Duodenal mucosa (tissue), 2 donors: ENCODE results near the gene TBC1D9.

ENCODE experiments used
- H3K27ac ChIP-seq: one replicate; pipeline ENCODE4 v1.7.0; 2013; ENCODE audit warnings: low read depth, low read length
- H3K27me3 ChIP-seq, 2 donors: one replicate each; pipeline ENCODE4 v1.7.0; 2013; ENCODE audit warnings: low read length in 2 of 2, control low read depth in 1 of 2; ENCODE audit not compliant: insufficient read depth in 2 of 2, control insufficient read depth in 1 of 2
- H3K36me3 ChIP-seq, 2 donors: one replicate each; pipeline ENCODE4 v1.7.0; 2013; ENCODE audit warnings: low read length in 2 of 2, control low read depth in 1 of 2; ENCODE audit not compliant: insufficient read depth in 2 of 2, control insufficient read depth in 1 of 2
- H3K4me1 ChIP-seq, 2 donors: one replicate each; pipeline ENCODE4 v1.7.0; 2013; ENCODE audit warnings: low read length in 2 of 2, control low read depth in 1 of 2; ENCODE audit not compliant: insufficient read depth in 2 of 2, control insufficient read depth in 1 of 2
- H3K4me3 ChIP-seq, 2 donors: one replicate each; pipeline ENCODE4 v1.7.0; 2013; ENCODE audit warnings: low read length in 2 of 2, low read depth in 1 of 2
- H3K9ac ChIP-seq, 2 donors: one replicate each; pipeline ENCODE4 v1.7.0; 2013; ENCODE audit warnings: low read length in 2 of 2, low read depth in 1 of 2
- H3K9me3 ChIP-seq, 2 donors: one replicate each; pipeline ENCODE4 v1.7.0; 2013; ENCODE audit warnings: low read length in 2 of 2, control low read depth in 1 of 2; ENCODE audit not compliant: control insufficient read depth in 1 of 2

Gene TBC1D9

GRCh38 chr4:140628016-140628415 lies 128.2 kb downstream of the TBC1D9 start:
- no peak overlapping the region for H3K9ac ChIP-seq
- no peaks in the 10 kb centered on the region for H3K9me3 ChIP-seq
- H3K27ac ChIP-seq: no peak overlapping the region
- peaks cover 3 to 27% of the 10 kb centered on the region in 2 donors for H3K36me3 ChIP-seq
- H3K4me3 ChIP-seq: no peak overlapping the region
- H3K27me3 ChIP-seq: no peaks in the 10 kb centered on the region
- peaks cover 5 to 6% of the 10 kb centered on the region in 2 donors for H3K4me1 ChIP-seq

- no peak overlapping the region for H3K4me3 ChIP-seq
- no peak overlapping the region for H3K9ac ChIP-seq
- H3K36me3 ChIP-seq: peaks cover 10 to 35% of the 10 kb centered on the region in 2 donors
- H3K27ac ChIP-seq: no peak overlapping the region
- no peaks in the 10 kb centered on the region for H3K4me1 ChIP-seq
- H3K9me3 ChIP-seq: no peaks in the 10 kb centered on the region
- H3K27me3 ChIP-seq: no peaks in the 10 kb centered on the region
Measured at GRCh38 chr4:140626661-140627376, 129.4 kb downstream of the TBC1D9 start.

GRCh38 chr4:140622333-140622958 lies 133.7 kb downstream of the TBC1D9 start:
- Histone ChIP-seq H3K4me1 (no peaks in the 10 kb centered on the region), H3K27ac (no peak overlapping the region), H3K36me3 (peaks cover 10 to 26% of the 10 kb centered on the region in 2 donors)

GRCh38 chr4:140621161-140621560 lies 135.0 kb downstream of the TBC1D9 start:
- H3K9me3 ChIP-seq: no peaks in the 10 kb centered on the region
- H3K36me3 ChIP-seq: peaks cover 7 to 22% of the 10 kb centered on the region in 2 donors

More at GRCh38 chr4:140622333-140622958, 133.7 kb downstream of the TBC1D9 start:
- H3K27me3 ChIP-seq: no peaks in the 10 kb centered on the region
- no peaks in the 10 kb centered on the region for H3K9me3 ChIP-seq
- H3K4me3 ChIP-seq: no peak overlapping the region
- H3K9ac ChIP-seq: no peak overlapping the region

GRCh38 chr4:140617499-140618248 lies 138.5 kb downstream of the TBC1D9 start:
- Histone ChIP-seq H3K4me3 (no peak overlapping the region), H3K27me3 (no peaks in the 10 kb centered on the region), H3K9ac (no peak overlapping the region), H3K4me1 (peaks cover 8 to 9% of the 10 kb centered on the region in 2 donors), H3K36me3 (peaks cover 5 to 7% of the 10 kb centered on the region in 2 donors), H3K27ac (no peak overlapping the region), H3K9me3 (no peaks in the 10 kb centered on the region)

More at GRCh38 chr4:140621161-140621560, 135.0 kb downstream of the TBC1D9 start:
- Histone ChIP-seq H3K9ac (no peak overlapping the region), H3K4me1 (no peaks in the 10 kb centered on the region), H3K27ac (no peak overlapping the region), H3K27me3 (no peaks in the 10 kb centered on the region), H3K4me3 (no peak overlapping the region)

- Histone ChIP-seq H3K9me3 (no peaks in the 10 kb centered on the region), H3K4me1 (peaks cover 8 to 9% of the 10 kb centered on the region in 2 donors), H3K27ac (no peak overlapping the region), H3K36me3 (no peaks in the 10 kb centered on the region), H3K9ac (no peak overlapping the region), H3K4me3 (no peak overlapping the region), H3K27me3 (no peaks in the 10 kb centered on the region)
Measured at GRCh38 chr4:140615451-140615850, 140.7 kb downstream of the TBC1D9 start.

- H3K27me3 ChIP-seq: no peaks in the 10 kb centered on the region
Measured at GRCh38 chr4:140612357-140612756, 143.8 kb downstream of the TBC1D9 start.

GRCh38 chr4:140611854-140612253 lies 144.3 kb downstream of the TBC1D9 start:
- H3K4me1 ChIP-seq: peaks cover 8 to 9% of the 10 kb centered on the region in 2 donors
- no peaks in the 10 kb centered on the region for H3K36me3 ChIP-seq
- H3K27me3 ChIP-seq: no peaks in the 10 kb centered on the region
- H3K27ac ChIP-seq: no peak overlapping the region
- H3K9ac ChIP-seq: no peak overlapping the region
- no peaks in the 10 kb centered on the region for H3K9me3 ChIP-seq
- no peak overlapping the region for H3K4me3 ChIP-seq

More at GRCh38 chr4:140612357-140612756, 143.8 kb downstream of the TBC1D9 start:
- no peaks in the 10 kb centered on the region for H3K36me3 ChIP-seq
- no peak overlapping the region for H3K4me3 ChIP-seq
- H3K27ac ChIP-seq: no peak overlapping the region
- no peaks in the 10 kb centered on the region for H3K9me3 ChIP-seq
- H3K4me1 ChIP-seq: peaks cover 8 to 9% of the 10 kb centered on the region in 2 donors
- H3K9ac ChIP-seq: no peak overlapping the region

GRCh38 chr4:140609548-140610425 lies 146.4 kb downstream of the TBC1D9 start:
- no peak overlapping the region for H3K9ac ChIP-seq

More at GRCh38 chr4:140609548-140610425, 146.4 kb downstream of the TBC1D9 start:
- H3K4me1 ChIP-seq: no peaks in the 10 kb centered on the region
- no peak overlapping the region for H3K27ac ChIP-seq
- no peak overlapping the region for H3K4me3 ChIP-seq
- no peaks in the 10 kb centered on the region for H3K36me3 ChIP-seq
- H3K27me3 ChIP-seq: peaks cover 0 to 3% of the 10 kb centered on the region in 2 donors
- no peaks in the 10 kb centered on the region for H3K9me3 ChIP-seq
